ENCODE data around the gene ABHD6.
"Not testable (repeated sequence)": the region's sequence is repeated elsewhere in the genome, so short reads cannot be mapped to it uniquely, and the experiment has no call there.

The ABHD6 gene

GRCh38 chr3:58274027-58274614, 36.5 kb downstream of the ABHD6 start:
- DNase-seq (ENCODE audit: low spot score) = no peak

GRCh38 chr3:58281069-58281468, 43.5 kb downstream of the ABHD6 start:
- DNase-seq (ENCODE audit: low spot score) = no peak

DNA sequence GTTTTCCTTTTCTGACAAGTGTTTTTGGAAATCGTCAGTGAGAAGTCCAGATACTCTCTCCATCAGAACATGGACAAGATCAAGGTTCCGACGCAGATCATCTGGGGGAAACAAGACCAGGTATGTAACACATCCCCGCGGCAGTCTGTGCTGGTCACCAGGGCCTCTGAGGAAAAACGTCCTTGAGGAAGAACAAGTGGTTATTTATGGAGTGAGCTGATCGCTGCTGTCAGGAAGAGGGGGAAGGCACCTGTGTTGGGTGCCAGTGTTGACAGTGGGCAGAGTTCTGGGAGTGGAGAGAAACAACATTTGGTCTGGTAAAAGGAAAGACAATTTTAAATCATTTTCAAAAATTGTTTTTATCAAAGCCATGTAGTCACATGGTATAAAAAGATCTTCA, 47.7 kb downstream of the ABHD6 start:
- no peak for DNase-seq (ENCODE audit: low spot score)

- peak; percentile 94 for DNase-seq (ENCODE audit: low spot score)
Observed at GRCh38 chr3:58287354-58287753, 49.8 kb downstream of the ABHD6 start.

- no peak for DNase-seq (ENCODE audit: low spot score)
Observed at GRCh38 chr3:58288011-58288728, 50.6 kb downstream of the ABHD6 start.

DNA sequence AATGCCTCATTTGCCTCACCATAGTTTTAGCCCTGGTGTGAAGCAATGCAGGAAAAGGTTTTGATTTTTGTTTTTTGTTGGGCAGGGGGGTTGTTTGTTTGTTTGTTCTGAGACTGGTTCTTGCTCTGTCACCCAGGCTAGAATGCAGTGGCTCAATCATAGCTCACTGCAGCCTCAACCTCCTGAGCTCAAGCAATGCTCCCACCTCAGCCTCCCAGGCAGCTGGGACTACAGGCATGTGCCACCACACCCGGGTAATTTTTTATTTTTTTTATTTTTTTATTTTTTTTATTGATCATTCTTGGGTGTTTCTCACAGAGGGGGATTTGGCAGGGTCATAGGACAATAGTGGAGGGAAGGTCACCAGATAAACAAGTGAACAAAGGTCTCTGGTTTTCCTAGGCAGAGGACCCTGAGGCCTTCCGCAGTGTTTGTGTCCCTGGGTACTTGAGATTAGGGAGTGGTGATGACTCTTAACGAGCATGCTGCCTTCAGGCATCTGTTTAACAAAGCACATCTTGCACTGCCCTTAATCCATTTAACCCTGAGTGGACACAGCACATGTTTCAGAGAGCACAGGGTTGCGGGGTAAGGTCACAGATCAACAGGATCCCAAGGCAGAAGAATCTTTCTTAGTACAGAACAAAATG, 51.5 kb downstream of the ABHD6 start:
- DNase-seq (ENCODE audit: low spot score) = not testable (repeated sequence)

- not testable (repeated sequence) for DNase-seq (ENCODE audit: low spot score)
Observed at GRCh38 chr3:58290446-58290845, 52.9 kb downstream of the ABHD6 start.

- DNase-seq (ENCODE audit: low spot score) = no peak
Observed at GRCh38 chr3:58291671-58292338, 54.2 kb downstream of the ABHD6 start.

GRCh38 chr3:58292866-58293265, 55.3 kb downstream of the ABHD6 start:
- DNase-seq (ENCODE audit: low spot score) = no peak

DNA sequence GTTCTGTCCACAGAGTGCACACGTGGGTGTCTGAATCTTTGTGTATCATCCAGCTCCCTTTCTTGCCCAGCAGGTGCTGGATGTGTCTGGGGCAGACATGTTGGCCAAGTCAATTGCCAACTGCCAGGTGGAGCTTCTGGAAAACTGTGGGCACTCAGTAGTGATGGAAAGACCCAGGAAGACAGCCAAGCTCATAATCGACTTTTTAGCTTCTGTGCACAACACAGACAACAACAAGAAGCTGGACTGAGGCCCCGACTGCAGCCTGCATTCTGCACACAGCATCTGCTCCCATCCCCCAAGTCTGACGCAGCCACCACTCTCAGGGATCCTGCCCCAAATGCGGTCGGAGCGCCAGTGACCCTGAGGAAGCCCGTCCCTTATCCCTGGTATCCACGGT, 55.9 kb downstream of the ABHD6 start:
- DNase-seq (ENCODE audit: low spot score) = peak; percentile 82

DNA sequence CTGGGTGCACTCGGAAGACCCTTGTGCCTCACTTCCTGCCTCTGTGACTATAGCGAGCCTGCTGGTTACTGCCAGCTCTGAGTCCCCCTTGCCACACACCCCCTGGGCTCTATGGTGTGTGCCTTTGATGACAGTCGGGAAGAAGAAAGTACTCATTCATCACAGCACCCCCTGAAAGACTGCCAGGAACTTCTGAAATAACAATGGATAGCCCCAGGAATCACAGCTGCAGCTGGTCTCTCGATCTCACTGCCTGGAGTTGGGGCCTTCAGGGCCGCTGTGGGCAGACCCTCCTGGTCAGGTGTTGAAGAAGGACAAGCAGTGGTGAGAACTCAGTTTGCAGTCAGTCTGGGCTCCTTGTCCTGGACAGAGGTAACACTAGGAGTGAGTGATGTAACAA, 58.7 kb downstream of the ABHD6 start:
- DNase-seq (ENCODE audit: low spot score) = peak; percentile 97

DNA sequence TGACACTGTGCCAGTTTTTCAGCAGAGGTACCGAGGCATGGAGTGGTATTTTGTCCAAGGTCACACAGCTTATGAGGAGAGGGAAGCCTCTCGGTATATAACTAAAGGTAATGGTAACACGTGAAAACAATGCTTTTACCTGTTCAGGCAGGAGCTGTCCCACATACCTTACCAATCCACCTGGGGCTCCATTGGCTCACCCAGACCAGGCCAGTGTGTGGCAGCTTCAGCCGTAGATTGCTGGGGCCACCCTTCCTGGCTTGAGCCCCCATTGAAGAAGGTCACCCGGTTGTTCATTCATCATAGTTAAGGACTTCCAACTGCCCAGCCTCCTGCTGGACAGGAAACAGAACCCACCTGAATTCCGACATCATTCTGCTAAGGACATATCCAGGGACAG, 59.3 kb downstream of the ABHD6 start:
- DNase-seq (ENCODE audit: low spot score) = no peak

DNA sequence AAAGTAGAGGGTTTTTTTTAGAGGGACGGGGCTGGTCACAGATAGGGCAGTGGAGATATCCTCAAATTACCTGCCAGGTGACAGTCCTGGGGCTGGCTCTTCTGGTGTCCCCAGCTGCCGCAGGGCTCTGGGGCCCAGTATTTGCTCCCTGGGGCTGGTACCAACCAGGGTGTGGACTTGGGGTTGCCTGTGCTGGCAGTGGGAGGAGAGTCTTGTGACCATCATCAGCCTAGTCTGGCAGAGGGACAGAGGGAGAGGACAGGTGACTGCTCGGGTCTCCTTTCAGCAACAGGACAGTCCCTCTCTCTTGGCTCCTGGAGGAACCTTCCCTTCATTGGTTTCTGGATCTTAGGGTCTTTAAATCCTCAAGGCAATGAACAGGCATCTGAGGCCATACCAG, 60.6 kb downstream of the ABHD6 start:
- DNase-seq (ENCODE audit: low spot score) = no peak

GRCh38 chr3:58299075-58299474, 61.5 kb downstream of the ABHD6 start:
- DNase-seq (ENCODE audit: low spot score) = no peak

DNA sequence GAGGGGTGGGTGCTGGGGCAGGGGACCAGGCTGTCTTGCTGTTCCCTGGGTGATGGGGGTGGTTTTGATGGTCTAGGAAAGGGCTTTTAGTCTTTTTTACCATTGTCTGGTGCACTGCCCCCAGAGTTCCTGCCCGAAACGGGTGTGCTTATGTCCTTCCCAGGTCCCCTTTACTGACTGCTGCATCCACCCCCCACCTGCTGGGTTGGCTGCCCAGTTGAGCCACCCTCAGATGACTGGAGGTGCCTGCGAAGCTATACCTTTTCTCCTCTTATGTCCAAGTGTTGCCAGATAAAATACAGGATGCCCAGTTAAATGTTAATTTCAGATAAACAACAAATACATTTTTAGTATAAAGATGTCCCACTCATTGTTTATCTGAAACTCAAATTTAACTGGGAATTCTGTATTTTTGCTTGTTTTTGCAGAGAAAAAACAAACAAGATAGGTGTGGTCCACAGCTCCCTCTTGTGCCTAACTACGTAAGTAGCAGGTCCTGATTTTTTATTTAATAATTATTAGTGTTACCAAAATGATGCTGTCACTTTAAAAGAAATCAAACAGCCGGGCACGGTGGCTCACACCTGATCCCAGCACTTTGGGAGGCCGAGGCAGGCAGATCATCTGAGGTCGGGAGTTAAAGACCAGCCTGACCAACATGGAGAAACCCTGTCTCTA, 62.4 kb downstream of the ABHD6 start:
- DNase-seq (ENCODE audit: low spot score) = no peak

DNA sequence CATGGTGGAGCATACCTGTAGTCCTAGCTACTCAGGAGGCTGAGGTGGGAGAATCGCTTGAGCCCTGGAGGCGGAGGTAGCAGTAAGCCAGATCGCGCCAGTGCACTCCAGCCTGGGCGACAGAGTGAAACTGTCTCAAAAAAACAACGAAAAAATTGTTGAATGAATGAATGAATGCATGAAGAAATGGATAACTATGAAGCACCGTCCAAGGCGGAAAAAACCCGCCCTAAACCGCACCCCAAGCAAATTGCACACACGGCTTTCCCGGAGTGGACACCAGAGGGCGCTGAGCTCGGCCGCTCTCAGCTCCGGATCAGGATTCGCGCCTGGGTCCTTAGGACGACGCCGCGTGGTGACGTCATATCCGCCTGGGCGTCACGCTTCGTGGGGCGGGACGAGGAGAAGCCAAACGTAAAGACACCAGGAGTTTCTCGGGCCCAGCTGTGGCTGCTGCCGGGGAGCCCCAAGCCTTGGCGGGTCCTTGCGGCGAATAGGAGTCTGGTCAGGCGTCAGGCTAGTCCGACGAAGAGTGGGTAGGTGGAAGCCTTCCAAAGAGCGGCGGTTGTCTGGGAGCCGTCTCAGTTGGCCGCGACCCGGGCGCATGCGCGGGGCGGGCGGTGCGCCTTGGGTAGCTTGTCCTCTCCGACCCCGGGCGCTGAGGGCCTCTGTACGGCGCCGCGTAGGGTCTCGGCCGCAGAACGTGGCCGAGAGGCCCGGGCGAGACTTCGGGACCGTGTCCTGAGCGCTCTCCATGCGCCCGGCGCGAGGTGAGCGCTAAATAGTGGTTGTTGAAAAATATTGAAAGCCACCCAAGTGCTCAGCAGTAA, 68.5 kb downstream of the ABHD6 start, which contains the start of the genes HTD2 and RPP14:
Gene HTD2, plus strand, starts transcription at position 639 of the 830 bp plus-strand sequence. CDS start 11,094 bp downstream, outside the sequence.
Gene RPP14, plus strand, starts transcription at position 364 of the 830 bp plus-strand sequence. CDS start 4,085 bp downstream, outside the sequence.
- peak; percentile 96 for DNase-seq (ENCODE audit: low spot score)

GRCh38 chr3:58307639-58308215, 70.1 kb downstream of the ABHD6 start:
- no peak for DNase-seq (ENCODE audit: low spot score)

DNA sequence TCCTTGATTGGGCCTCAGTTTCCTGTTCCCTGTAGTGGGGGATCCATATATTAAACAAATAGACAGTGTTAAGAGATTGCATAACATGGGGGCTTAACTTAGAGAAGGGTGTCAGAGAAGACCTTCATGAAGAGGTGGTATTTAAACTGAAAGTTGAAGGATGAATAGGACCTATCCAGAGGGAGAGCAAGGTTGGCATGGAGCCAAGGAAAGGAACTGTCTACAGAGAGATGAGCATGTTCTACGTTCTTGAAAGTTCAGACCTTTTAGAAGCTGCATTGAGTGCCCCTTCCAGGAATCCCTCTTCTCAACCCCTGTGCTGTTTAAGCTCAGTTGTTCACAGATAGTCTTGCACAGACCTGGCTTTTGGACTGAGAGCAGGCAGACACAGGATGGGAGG, 71.1 kb downstream of the ABHD6 start:
- DNase-seq (ENCODE audit: low spot score) = no peak

DNA sequence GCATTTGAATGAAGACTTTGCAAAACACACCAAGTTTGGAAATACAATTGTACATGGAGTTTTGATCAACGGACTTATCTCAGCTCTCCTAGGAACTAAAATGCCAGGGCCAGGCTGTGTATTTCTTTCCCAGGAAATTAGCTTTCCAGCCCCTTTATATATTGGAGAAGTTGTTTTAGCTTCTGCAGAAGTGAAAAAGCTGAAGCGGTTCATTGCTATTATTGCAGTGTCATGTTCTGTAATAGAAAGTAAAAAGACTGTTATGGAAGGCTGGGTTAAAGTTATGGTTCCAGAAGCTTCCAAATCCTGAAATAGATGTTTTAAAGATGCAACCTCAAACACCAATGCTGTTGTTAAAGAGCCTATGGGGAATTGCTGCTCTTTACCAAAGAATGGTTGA, 80.2 kb downstream of the ABHD6 start:
- DNase-seq (ENCODE audit: low spot score) = no peak

DNA sequence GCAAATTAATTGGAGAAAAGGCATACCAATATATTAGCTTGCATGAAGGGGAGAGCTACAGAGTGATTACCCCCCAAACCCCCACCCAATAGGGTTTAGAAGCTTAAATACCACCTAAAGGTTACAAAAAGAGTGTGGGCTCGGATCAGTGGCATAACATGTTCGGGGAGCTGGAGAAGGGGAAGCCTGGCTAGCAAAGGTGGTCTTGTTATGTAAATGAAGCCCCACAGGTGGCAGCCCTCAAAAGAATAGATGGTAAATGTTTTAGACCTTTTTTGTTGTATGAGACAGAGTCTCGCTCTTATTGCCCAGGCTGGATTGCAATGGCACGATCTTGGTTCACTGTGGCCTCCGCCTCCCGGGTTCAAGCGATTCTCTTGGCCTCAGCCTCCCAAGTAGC, 84.2 kb downstream of the ABHD6 start:
- no peak for DNase-seq (ENCODE audit: low spot score)

DNA sequence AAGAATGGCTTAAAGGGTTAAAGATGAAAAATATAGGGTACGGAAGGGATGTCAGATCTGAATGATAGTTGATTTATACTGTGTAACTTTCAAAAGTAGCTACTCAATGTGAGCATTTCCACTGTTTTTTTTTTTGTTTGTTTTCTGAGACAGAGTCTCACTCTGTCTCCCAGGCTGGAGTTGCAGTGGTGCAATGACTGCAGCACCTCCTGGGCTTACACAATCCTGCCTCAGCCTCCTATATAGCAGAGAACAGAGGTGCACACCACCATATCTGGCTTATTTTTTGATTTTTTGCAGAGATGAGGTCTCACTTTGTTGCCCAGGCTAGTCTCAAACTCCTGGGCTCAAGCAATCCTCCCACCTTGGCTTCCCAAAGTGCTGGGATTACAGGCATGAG, 85.2 kb downstream of the ABHD6 start:
- no peak for DNase-seq (ENCODE audit: low spot score)

All from globus pallidus (tissue), 1 donor.